ENCODE measurements around the gene EDC4.

DNA sequence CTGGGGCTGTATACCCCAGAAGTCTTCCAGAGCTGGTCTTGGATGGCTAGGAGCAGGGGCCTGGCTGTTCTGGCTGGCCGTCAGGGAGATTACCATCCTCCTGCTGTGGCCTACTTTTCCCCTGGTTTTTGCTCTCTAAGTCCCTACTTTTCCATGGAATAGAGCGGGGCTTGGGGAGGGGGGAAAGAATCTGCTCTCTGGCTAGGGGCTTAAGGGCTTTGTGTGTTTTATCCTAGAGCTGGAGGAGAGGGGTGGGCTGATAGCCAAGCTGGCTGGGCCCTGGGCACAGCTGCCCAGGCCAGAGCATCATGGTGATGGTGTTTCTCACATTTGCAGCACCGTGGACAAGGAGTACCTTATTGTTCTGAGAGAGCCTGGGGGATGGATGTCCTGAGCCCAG is 15.5 kb downstream of the EDC4 start:
- no peak for TF ChIP-seq POLR2AphosphoS5 (IDR thresholded peaks at IDR 0.05; ENCODE audit: low read depth, low read length)
- TF ChIP-seq, protein P1, sequence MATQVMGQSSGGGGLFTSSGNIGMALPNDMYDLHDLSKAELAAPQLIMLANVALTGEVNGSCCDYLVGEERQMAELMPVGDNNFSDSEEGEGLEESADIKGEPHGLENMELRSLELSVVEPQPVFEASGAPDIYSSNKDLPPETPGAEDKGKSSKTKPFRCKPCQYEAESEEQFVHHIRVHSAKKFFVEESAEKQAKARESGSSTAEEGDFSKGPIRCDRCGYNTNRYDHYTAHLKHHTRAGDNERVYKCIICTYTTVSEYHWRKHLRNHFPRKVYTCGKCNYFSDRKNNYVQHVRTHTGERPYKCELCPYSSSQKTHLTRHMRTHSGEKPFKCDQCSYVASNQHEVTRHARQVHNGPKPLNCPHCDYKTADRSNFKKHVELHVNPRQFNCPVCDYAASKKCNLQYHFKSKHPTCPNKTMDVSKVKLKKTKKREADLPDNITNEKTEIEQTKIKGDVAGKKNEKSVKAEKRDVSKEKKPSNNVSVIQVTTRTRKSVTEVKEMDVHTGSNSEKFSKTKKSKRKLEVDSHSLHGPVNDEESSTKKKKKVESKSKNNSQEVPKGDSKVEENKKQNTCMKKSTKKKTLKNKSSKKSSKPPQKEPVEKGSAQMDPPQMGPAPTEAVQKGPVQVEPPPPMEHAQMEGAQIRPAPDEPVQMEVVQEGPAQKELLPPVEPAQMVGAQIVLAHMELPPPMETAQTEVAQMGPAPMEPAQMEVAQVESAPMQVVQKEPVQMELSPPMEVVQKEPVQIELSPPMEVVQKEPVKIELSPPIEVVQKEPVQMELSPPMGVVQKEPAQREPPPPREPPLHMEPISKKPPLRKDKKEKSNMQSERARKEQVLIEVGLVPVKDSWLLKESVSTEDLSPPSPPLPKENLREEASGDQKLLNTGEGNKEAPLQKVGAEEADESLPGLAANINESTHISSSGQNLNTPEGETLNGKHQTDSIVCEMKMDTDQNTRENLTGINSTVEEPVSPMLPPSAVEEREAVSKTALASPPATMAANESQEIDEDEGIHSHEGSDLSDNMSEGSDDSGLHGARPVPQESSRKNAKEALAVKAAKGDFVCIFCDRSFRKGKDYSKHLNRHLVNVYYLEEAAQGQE (IDR thresholded peaks at IDR 0.05; ENCODE audit: insufficient read depth in 1 of 2, low read depth in 2 of 2, low read length in 2 of 2): no peak
